Measurements from ENCODE around the gene PTPRT.
"Not testable (repeated sequence)": the region's sequence is repeated elsewhere in the genome, so short reads cannot be mapped to it uniquely, and the experiment has no call there.

DNA sequence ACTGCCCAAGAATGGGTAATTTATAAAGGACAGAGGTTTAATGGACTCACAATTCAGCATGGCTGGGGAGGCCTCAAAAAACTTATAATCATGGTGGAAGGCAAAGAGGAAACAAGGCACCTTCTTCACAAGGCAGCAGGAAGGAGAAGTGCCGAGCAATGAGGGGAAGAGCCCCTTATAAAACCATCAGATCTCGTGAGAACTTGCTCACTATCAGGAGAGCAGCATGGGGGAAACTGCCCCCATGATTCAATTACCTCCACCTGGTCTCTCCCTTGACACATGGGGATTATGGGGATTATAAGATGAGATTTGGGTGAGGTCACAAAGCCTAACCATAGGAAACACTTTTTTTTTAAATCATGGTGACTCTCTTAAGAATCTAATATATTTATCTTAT lies 278.9 kb downstream of the PTPRT start:
- TF ChIP-seq, protein P1, sequence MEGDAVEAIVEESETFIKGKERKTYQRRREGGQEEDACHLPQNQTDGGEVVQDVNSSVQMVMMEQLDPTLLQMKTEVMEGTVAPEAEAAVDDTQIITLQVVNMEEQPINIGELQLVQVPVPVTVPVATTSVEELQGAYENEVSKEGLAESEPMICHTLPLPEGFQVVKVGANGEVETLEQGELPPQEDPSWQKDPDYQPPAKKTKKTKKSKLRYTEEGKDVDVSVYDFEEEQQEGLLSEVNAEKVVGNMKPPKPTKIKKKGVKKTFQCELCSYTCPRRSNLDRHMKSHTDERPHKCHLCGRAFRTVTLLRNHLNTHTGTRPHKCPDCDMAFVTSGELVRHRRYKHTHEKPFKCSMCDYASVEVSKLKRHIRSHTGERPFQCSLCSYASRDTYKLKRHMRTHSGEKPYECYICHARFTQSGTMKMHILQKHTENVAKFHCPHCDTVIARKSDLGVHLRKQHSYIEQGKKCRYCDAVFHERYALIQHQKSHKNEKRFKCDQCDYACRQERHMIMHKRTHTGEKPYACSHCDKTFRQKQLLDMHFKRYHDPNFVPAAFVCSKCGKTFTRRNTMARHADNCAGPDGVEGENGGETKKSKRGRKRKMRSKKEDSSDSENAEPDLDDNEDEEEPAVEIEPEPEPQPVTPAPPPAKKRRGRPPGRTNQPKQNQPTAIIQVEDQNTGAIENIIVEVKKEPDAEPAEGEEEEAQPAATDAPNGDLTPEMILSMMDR (IDR thresholded peaks at IDR 0.05): not testable (repeated sequence)
- not testable (repeated sequence) for TF ChIP-seq ZFX (IDR thresholded peaks at IDR 0.05; ENCODE audit: borderline replicate concordance)

Measured in 22Rv1 (cell line).